ENCODE results near the gene PCDHA6. TPM values are rescaled to one million over a fixed set of nuclear protein-coding genes. Genes with fewer than 3 reads are reported as not detected.

The PCDHA6 gene
- total RNA-seq, 1 donor from 2014 or later, result 0.27 TPM

Other genes starting within 250 kb of the PCDHA6 start
- gene CD14, start 194.8 kb upstream of the PCDHA6 start, total RNA-seq, result 0.20 and 0.60 TPM in 2 replicates
- gene TMCO6, start 188.5 kb upstream of the PCDHA6 start, total RNA-seq, result 30.0 and 36.1 TPM in 2 replicates
- gene NDUFA2, start 180.3 kb upstream of the PCDHA6 start, total RNA-seq, result 58.5 and 60.6 TPM in 2 replicates
- 64.9 and 80.8 TPM in 2 replicates for gene IK, start 180.1 kb upstream of the PCDHA6 start, total RNA-seq
- gene WDR55, start 163.1 kb upstream of the PCDHA6 start, total RNA-seq, result 20.2 and 20.4 TPM in 2 replicates
- 0.10 and 0.80 TPM in 2 replicates for gene DND1, start 154.4 kb upstream of the PCDHA6 start, total RNA-seq
- 78.0 and 83.4 TPM in 2 replicates for gene HARS1, start 136.6 kb upstream of the PCDHA6 start, total RNA-seq
- 21.4 and 28.1 TPM in 2 replicates for gene HARS2, start 136.5 kb upstream of the PCDHA6 start, total RNA-seq
- 34.9 and 45.4 TPM in 2 replicates for gene ZMAT2, start 127.5 kb upstream of the PCDHA6 start, total RNA-seq
- not detected in 2 replicates for gene PCDHA1, start 41.8 kb upstream of the PCDHA6 start, total RNA-seq
- gene PCDHA2, start 33.1 kb upstream of the PCDHA6 start, total RNA-seq, result 0.10 TPM in 1 of 2 replicates, not detected in the other
- gene PCDHA3, start 26.9 kb upstream of the PCDHA6 start, total RNA-seq, result 0.20 TPM in 1 of 2 replicates, not detected in the other
- gene PCDHA4, start 20.9 kb upstream of the PCDHA6 start, total RNA-seq, result 0.05 TPM in 1 of 2 replicates, not detected in the other
- not detected in 2 replicates for gene PCDHA5, start 6.3 kb upstream of the PCDHA6 start, total RNA-seq
- 0.20 TPM in 1 of 2 replicates, not detected in the other for gene PCDHA7, start 6.3 kb downstream of the PCDHA6 start, total RNA-seq
- not detected in 2 replicates for gene PCDHA8, start 13.2 kb downstream of the PCDHA6 start, total RNA-seq
- gene PCDHA9, start 20.4 kb downstream of the PCDHA6 start, total RNA-seq, result 0.13 TPM in 1 of 2 replicates, not detected in the other
- 0.13 TPM in 1 of 2 replicates, not detected in the other for gene PCDHA10, start 27.9 kb downstream of the PCDHA6 start, total RNA-seq
- gene PCDHA11, start 41.0 kb downstream of the PCDHA6 start, total RNA-seq, result under 0.01 and 0.05 TPM in 2 replicates
- gene PCDHA12, start 47.3 kb downstream of the PCDHA6 start, total RNA-seq, result not detected in 2 replicates
- not detected in 2 replicates for gene PCDHA13, start 54.2 kb downstream of the PCDHA6 start, total RNA-seq
- not detected in 2 replicates for gene PCDHAC1, start 98.3 kb downstream of the PCDHA6 start, total RNA-seq
- 0.64 and 0.73 TPM in 2 replicates for gene PCDHAC2, start 138.5 kb downstream of the PCDHA6 start, total RNA-seq
- not detected in 2 replicates for gene PCDHB1, start 223.4 kb downstream of the PCDHA6 start, total RNA-seq

Data from mammary microvascular endothelial cell (primary cell).